Loucy (cell line): ENCODE data around the gene SOCS4.

Source experiments
- EZH2phosphoT487 ChIP-seq: fragments of 200-600 bp; IDR thresholded peaks from 2 replicates; pipeline ENCODE4 v1.6.1; 2018; ENCODE audit warnings: antibody characterized with exemption, mild to moderate bottlenecking, moderate library complexity, borderline replicate concordance
- TF ChIP-seq, protein P1 (sequence below): fragments of 200-600 bp; sonication (generic); conservative IDR thresholded peaks from 2 replicates; pipeline ENCODE4 v1.5.1; 2014; ENCODE audit warnings: mild to moderate bottlenecking, antibody characterized with exemption, low read length

DNA sequence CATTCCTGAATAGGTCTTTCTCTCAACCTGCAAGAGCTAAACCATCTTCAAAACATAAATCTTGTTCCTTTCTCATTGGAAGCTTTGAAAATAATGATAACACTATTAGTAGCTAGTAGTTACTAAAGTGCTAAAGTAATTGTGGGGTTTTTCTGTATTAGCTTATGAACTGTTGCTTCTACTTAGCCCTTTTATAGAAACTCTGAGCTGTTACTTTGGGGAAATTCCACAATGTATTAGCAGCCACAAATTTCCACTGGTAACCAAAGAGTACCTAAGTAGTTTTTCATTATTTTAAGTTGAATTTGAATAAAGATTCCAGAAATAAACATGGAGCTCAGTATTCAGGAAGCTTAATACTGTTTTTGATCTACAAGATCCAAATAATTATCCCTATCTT is 18.1 kb downstream of the SOCS4 start:
- TF ChIP-seq, protein P1, sequence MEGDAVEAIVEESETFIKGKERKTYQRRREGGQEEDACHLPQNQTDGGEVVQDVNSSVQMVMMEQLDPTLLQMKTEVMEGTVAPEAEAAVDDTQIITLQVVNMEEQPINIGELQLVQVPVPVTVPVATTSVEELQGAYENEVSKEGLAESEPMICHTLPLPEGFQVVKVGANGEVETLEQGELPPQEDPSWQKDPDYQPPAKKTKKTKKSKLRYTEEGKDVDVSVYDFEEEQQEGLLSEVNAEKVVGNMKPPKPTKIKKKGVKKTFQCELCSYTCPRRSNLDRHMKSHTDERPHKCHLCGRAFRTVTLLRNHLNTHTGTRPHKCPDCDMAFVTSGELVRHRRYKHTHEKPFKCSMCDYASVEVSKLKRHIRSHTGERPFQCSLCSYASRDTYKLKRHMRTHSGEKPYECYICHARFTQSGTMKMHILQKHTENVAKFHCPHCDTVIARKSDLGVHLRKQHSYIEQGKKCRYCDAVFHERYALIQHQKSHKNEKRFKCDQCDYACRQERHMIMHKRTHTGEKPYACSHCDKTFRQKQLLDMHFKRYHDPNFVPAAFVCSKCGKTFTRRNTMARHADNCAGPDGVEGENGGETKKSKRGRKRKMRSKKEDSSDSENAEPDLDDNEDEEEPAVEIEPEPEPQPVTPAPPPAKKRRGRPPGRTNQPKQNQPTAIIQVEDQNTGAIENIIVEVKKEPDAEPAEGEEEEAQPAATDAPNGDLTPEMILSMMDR, result no peak
- TF ChIP-seq EZH2phosphoT487, result no peak
